HCT116 (cell line): Measurements from ENCODE around the gene VIPR2.

Source experiments
- CBX3 ChIP-seq: IDR thresholded peaks from 2 replicates; pipeline ENCODE4 v1.6.1; 2012; ENCODE audit warnings: low read depth
- EGR1 ChIP-seq: IDR thresholded peaks from 2 replicates; pipeline ENCODE4 v1.6.1; 2012; ENCODE audit warnings: low read depth
- EZH2 ChIP-seq: fragments of 200-600 bp; sonication (generic); IDR thresholded peaks from 2 replicates; pipeline ENCODE4 v1.6.1; 2017; ENCODE audit warnings: antibody characterized with exemption, mixed run types
- EZH2phosphoT487 ChIP-seq: fragments of 200-600 bp; IDR thresholded peaks from 2 replicates; pipeline ENCODE4 v1.6.1; 2018; ENCODE audit warnings: antibody characterized with exemption, borderline replicate concordance
- JUND ChIP-seq: IDR thresholded peaks from 2 replicates; pipeline ENCODE4 v1.6.1; 2012
- POLR2A ChIP-seq: IDR thresholded peaks from 2 replicates; pipeline ENCODE4 v1.7.0; 2011; ENCODE audit warnings: borderline replicate concordance; ENCODE audit not compliant: insufficient read depth, insufficient read length; ENCODE audit errors: extremely low read depth
- POLR2AphosphoS5 ChIP-seq: IDR thresholded peaks from 2 replicates; pipeline ENCODE4 v1.6.1; 2011; ENCODE audit warnings: mild to moderate bottlenecking, low read depth, low read length, moderate library complexity
- SP1 ChIP-seq: IDR thresholded peaks from 2 replicates; pipeline ENCODE4 v1.6.1; 2012; ENCODE audit warnings: low read depth
- SRF ChIP-seq: IDR thresholded peaks from 2 replicates; pipeline ENCODE4 v1.6.1; 2012; ENCODE audit warnings: low read depth
- TCF7L2 ChIP-seq: IDR thresholded peaks from 2 replicates; pipeline ENCODE4 v1.7.0; 2011; ENCODE audit warnings: borderline replicate concordance, inconsistent platforms; ENCODE audit not compliant: insufficient read depth, insufficient read length; ENCODE audit errors: extremely low read depth
- YY1 ChIP-seq: IDR thresholded peaks from 2 replicates; pipeline ENCODE4 v1.6.1; 2011; ENCODE audit warnings: low read length, low read depth, moderate library complexity, mild to moderate bottlenecking; ENCODE audit not compliant: insufficient replicate concordance; ENCODE audit errors: extremely low read depth
- TF ChIP-seq, protein P1 (sequence below), 3 experiments: fragments of 200-600 bp in 1 of 3; sonication (generic) in 1 of 3; IDR thresholded peaks in 2 of 3; conservative IDR thresholded peaks in 1 of 3; 2 replicates each; pipeline ENCODE4 v1.5.1; 2012 to 2017; ENCODE audit warnings: low read depth in 2 of 3, low read length in 2 of 3, antibody characterized with exemption in 1 of 3, borderline replicate concordance in 1 of 3, control low read depth in 1 of 3, mild to moderate bottlenecking in 1 of 3, mixed read lengths in 1 of 3, mixed run types in 1 of 3, moderate library complexity in 1 of 3; ENCODE audit not compliant: insufficient read depth in 1 of 3
- TF ChIP-seq, protein P2 (sequence below): IDR thresholded peaks from 2 replicates; pipeline ENCODE4 v1.6.1; 2012
- TF ChIP-seq, protein P3 (sequence below): IDR thresholded peaks from 2 replicates; pipeline ENCODE4 v1.6.1; 2012; ENCODE audit warnings: low read depth

DNA sequence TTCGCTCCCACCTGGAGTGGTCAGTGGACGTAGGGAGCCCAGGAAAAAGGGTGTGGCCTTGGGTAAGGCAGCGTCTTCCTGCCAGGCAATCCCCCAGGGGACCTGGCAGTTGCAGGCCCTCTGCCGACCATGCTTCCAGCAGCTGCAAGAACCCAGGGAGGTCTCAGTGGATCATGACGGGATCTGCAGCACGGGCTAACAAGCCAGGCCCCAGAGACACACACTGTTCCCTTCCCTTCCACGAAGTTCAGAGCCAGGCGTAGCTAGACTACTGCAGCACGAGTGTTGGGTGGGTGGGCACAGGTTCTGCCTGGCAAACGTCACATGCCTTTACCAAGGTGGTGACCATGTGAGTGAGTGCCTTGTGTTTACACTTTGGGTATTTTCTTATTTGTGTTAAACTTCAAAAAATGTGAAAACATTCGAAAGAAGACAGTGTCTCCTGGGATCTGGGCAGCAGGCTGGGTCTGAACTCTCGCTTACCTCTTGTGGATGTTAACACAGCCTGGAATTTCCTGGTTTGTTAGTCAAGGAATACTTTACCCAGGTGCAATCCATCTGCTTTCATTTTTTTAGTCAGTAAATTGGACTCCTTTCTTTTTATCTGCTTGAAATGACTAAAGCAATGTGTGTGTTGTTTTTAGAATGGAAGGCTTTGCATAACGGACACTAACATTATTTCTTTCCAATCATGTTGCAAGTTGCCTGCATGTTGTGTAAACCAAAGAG is 48.2 kb upstream of the VIPR2 start:
- TF ChIP-seq, protein P1, sequence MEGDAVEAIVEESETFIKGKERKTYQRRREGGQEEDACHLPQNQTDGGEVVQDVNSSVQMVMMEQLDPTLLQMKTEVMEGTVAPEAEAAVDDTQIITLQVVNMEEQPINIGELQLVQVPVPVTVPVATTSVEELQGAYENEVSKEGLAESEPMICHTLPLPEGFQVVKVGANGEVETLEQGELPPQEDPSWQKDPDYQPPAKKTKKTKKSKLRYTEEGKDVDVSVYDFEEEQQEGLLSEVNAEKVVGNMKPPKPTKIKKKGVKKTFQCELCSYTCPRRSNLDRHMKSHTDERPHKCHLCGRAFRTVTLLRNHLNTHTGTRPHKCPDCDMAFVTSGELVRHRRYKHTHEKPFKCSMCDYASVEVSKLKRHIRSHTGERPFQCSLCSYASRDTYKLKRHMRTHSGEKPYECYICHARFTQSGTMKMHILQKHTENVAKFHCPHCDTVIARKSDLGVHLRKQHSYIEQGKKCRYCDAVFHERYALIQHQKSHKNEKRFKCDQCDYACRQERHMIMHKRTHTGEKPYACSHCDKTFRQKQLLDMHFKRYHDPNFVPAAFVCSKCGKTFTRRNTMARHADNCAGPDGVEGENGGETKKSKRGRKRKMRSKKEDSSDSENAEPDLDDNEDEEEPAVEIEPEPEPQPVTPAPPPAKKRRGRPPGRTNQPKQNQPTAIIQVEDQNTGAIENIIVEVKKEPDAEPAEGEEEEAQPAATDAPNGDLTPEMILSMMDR (IDR thresholded peaks at IDR 0.05 in 2 of 3, conservative IDR thresholded peaks at IDR 0.05 in 1 of 3; ENCODE audit: borderline replicate concordance in 1 of 3, insufficient read depth in 1 of 3, low read depth in 2 of 3, low read length in 2 of 3), result no peak
- TF ChIP-seq SRF, result no peak
- TF ChIP-seq SP1, result no peak
- no peak for TF ChIP-seq EZH2
- TF ChIP-seq POLR2A, result no peak
- no peak for TF ChIP-seq YY1
- TF ChIP-seq, protein P2, sequence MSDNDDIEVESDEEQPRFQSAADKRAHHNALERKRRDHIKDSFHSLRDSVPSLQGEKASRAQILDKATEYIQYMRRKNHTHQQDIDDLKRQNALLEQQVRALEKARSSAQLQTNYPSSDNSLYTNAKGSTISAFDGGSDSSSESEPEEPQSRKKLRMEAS, result no peak
- TF ChIP-seq, protein P3, sequence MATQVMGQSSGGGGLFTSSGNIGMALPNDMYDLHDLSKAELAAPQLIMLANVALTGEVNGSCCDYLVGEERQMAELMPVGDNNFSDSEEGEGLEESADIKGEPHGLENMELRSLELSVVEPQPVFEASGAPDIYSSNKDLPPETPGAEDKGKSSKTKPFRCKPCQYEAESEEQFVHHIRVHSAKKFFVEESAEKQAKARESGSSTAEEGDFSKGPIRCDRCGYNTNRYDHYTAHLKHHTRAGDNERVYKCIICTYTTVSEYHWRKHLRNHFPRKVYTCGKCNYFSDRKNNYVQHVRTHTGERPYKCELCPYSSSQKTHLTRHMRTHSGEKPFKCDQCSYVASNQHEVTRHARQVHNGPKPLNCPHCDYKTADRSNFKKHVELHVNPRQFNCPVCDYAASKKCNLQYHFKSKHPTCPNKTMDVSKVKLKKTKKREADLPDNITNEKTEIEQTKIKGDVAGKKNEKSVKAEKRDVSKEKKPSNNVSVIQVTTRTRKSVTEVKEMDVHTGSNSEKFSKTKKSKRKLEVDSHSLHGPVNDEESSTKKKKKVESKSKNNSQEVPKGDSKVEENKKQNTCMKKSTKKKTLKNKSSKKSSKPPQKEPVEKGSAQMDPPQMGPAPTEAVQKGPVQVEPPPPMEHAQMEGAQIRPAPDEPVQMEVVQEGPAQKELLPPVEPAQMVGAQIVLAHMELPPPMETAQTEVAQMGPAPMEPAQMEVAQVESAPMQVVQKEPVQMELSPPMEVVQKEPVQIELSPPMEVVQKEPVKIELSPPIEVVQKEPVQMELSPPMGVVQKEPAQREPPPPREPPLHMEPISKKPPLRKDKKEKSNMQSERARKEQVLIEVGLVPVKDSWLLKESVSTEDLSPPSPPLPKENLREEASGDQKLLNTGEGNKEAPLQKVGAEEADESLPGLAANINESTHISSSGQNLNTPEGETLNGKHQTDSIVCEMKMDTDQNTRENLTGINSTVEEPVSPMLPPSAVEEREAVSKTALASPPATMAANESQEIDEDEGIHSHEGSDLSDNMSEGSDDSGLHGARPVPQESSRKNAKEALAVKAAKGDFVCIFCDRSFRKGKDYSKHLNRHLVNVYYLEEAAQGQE, result no peak
- no peak for TF ChIP-seq EZH2phosphoT487
- no peak for TF ChIP-seq POLR2AphosphoS5
- no peak for TF ChIP-seq CBX3
- no peak for TF ChIP-seq TCF7L2
- TF ChIP-seq JUND, result no peak
- TF ChIP-seq EGR1, result no peak
